OCI-LY1 (cell line): ENCODE data around the gene EXOSC1.

ENCODE experiments used
- EZH2 ChIP-seq: fragments of 200-600 bp; sonication (generic), shearing (Covaris generic); IDR thresholded peaks from 2 replicates; pipeline ENCODE4 v1.8.0; 2017; ENCODE audit warnings: borderline replicate concordance, mixed run types, mild to moderate bottlenecking, antibody characterized with exemption, low read length, moderate library complexity, mixed read lengths
- TF ChIP-seq, protein P1 (sequence below): fragments of 200-600 bp; sonication (generic), shearing (Covaris generic); IDR thresholded peaks from 2 replicates; pipeline ENCODE4 v1.5.1; 2017; ENCODE audit warnings: mild to moderate bottlenecking, antibody characterized with exemption, low read length, moderate library complexity, mixed read lengths

DNA sequence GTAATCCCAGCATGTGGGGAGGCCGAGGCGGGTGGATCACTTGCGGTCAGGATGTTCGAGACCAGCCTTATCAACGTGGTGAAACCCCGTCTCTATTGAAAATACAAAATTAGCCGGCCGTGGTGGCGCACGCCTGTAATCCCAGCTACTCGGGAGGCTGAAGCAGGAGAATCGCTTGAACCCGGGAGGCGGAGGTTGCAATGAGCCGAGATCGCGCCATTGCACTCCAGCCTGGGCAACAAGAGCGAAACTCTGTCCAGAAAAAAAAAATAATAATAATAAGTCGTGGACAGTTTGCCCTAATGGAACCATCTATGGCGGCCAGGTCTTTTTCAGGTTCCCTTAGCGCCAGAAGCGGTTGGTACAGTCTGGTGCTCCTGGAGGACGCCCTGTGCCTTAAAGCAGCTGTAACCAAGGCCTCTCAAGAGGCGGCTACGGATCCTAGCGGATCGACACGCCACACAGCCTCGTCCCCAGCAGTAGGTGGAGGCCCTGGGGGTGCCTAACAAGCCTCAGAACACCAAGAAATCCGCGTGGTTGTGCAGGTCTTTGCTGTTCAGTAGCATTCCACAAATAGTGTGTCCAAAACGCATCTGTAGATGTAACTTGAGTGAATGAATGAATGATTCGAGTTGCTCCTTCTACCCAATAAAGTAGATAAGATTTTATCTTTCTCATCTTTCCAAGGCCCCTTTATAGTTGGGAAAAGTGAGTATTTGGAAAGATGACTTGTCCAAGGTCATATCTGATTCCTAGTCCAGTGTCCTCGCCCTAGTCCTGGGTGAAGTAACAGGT is 18.8 kb downstream of the EXOSC1 start:
- TF ChIP-seq, protein P1, sequence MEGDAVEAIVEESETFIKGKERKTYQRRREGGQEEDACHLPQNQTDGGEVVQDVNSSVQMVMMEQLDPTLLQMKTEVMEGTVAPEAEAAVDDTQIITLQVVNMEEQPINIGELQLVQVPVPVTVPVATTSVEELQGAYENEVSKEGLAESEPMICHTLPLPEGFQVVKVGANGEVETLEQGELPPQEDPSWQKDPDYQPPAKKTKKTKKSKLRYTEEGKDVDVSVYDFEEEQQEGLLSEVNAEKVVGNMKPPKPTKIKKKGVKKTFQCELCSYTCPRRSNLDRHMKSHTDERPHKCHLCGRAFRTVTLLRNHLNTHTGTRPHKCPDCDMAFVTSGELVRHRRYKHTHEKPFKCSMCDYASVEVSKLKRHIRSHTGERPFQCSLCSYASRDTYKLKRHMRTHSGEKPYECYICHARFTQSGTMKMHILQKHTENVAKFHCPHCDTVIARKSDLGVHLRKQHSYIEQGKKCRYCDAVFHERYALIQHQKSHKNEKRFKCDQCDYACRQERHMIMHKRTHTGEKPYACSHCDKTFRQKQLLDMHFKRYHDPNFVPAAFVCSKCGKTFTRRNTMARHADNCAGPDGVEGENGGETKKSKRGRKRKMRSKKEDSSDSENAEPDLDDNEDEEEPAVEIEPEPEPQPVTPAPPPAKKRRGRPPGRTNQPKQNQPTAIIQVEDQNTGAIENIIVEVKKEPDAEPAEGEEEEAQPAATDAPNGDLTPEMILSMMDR = no peak
- no peak for TF ChIP-seq EZH2
